Lung (tissue), 12 donors: ENCODE measurements around the gene CHL1. TPM values are rescaled to one million over a fixed set of nuclear protein-coding genes. Genes with fewer than 3 reads are reported as not detected.

Source experiments
- ATAC-seq: fragments of 200-7000 bp; cut with Tn5 transposase; one replicate; pipeline ENCODE4 v1.9.1; 2020; ENCODE audit warnings: moderate number of reproducible peaks; ENCODE audit not compliant: insufficient read depth, low FRiP score
- DNase-seq, 3 donors: peaks; one replicate each; pipeline ENCODE4 v3.0.0-alpha.2; 2013 to 2017
- H3K27ac ChIP-seq, 2 donors: one replicate each; pipeline ENCODE4 v1.5.1; 2013; ENCODE audit warnings: mild to moderate bottlenecking in 2 of 2, moderate library complexity in 2 of 2, control low read depth in 1 of 2, inconsistent platforms in 1 of 2, low read depth in 1 of 2, low read length in 1 of 2
- H3K27me3 ChIP-seq, 3 donors: one replicate each; pipeline ENCODE4 v1.5.1; 2013; ENCODE audit warnings: low read length in 2 of 3; ENCODE audit not compliant: control insufficient read depth in 3 of 3, insufficient read depth in 3 of 3
- H3K36me3 ChIP-seq, 4 donors: one replicate each; pipeline ENCODE4 v1.5.1; 2013; ENCODE audit warnings: low read length in 4 of 4, mild to moderate bottlenecking in 1 of 4, moderate library complexity in 1 of 4; ENCODE audit not compliant: control insufficient read depth in 4 of 4, insufficient read depth in 4 of 4
- H3K4me1 ChIP-seq, 5 donors: one replicate each; pipeline ENCODE4 v1.5.1; 2013; ENCODE audit warnings: low read length in 5 of 5, mild to moderate bottlenecking in 2 of 5, moderate library complexity in 1 of 5; ENCODE audit not compliant: control insufficient read depth in 5 of 5, insufficient read depth in 5 of 5
- H3K4me3 ChIP-seq: one replicate; pipeline ENCODE4 v1.5.1; 2013; ENCODE audit warnings: mild to moderate bottlenecking, control low read depth, moderate library complexity
- H3K9ac ChIP-seq, 2 donors: one replicate each; pipeline ENCODE4 v1.5.1; 2013; ENCODE audit warnings: low read length in 2 of 2, control low read depth in 1 of 2; ENCODE audit not compliant: insufficient read depth in 1 of 2
- H3K9me3 ChIP-seq, 4 donors: one replicate each; pipeline ENCODE4 v1.5.1; 2013; ENCODE audit warnings: low read length in 3 of 4, mild to moderate bottlenecking in 1 of 4, moderate library complexity in 1 of 4; ENCODE audit not compliant: control insufficient read depth in 4 of 4, insufficient read depth in 3 of 4
- CTCF ChIP-seq: IDR thresholded peaks from 2 replicates; pipeline ENCODE4 v1.5.1; 2012; ENCODE audit warnings: mild to moderate bottlenecking; ENCODE audit errors: control extremely low read depth, extremely low read depth
- WGBS, 2 donors: extraction: QIAGEN DNeasy Blood & Tissue Kit; methylation state at CpG; one replicate each; pipeline ENCODE4 v1.1.7; 2013; 5-methylcytosine and 5-hydroxymethylcytosine counted together
- polyA plus RNA-seq, 2 donors: library from polyadenylated mRNA; stranded (reverse); fragments of 200-250 nt; gene quantifications; one replicate each; pipeline ENCODE4 v1.2.1, GENCODE V29; 2013
- total RNA-seq, 2 donors: library from RNA; depleted of rRNA in 1 of 2; stranded (reverse); fragments of >200 nt in 1 of 2; gene quantifications; one replicate each; pipeline ENCODE4 v1.2.1, GENCODE V29; 2014 to 2021
- donor health status: control.
- donor health status: control.
- donor health status: Bipolar disorder and iron deficiency.
- donor health status: healthy.
- donor health status: DM: yes; HTN: yes; CAD: no.

Gene CHL1
- total and polyA plus RNA-seq, 4 donors, result 1.1 to 11.5 (median 8.1) TPM

- no peak for ATAC-seq
- no peaks in the 10 kb centered on the region for H3K9me3 ChIP-seq
- 92 to 93% methylated on average over 3 of the region's 3 CpGs for WGBS, 2 donors
- H3K27ac ChIP-seq, result no peak overlapping the region
- no peaks in the 10 kb centered on the region for H3K36me3 ChIP-seq
- H3K27me3 ChIP-seq, result no peaks in the 10 kb centered on the region
- no peak for TF ChIP-seq CTCF
- H3K4me1 ChIP-seq, result peaks cover 0 to 1% (median 0%) of the 10 kb centered on the region in 5 donors
- H3K4me3 ChIP-seq, result no peak overlapping the region
- H3K9ac ChIP-seq, result no peak overlapping the region
- DNase-seq, result no peak
These were observed 59.9 kb downstream of the CHL1 start for GRCh38 chr3:256501-256900.

GRCh38 chr3:257826-258225 lies 61.3 kb downstream of the CHL1 start:
- Histone ChIP-seq H3K27ac (no peak overlapping the region), H3K9ac (no peak overlapping the region), H3K9me3 (no peaks in the 10 kb centered on the region), H3K27me3 (no peaks in the 10 kb centered on the region), H3K36me3 (no peaks in the 10 kb centered on the region), H3K4me1 (peaks cover 0 to 1% (median 0%) of the 10 kb centered on the region in 5 donors), H3K4me3 (no peak overlapping the region)
- 78 to 83% methylated on average over 6 of the region's 6 CpGs for WGBS, 2 donors
- DNase-seq (no peak), ATAC-seq (no peak)
- no peak for TF ChIP-seq CTCF

- no peak for TF ChIP-seq CTCF
- no peaks in the 10 kb centered on the region for H3K27me3 ChIP-seq
- no peaks in the 10 kb centered on the region for H3K9me3 ChIP-seq
- H3K27ac ChIP-seq, result no peak overlapping the region
- no peak overlapping the region for H3K9ac ChIP-seq
- DNase-seq (no peak), ATAC-seq (no peak)
- peaks cover 0 to 5% (median 0%) of the 10 kb centered on the region in 5 donors for H3K4me1 ChIP-seq
- WGBS, 2 donors, result 89 to 96% methylated on average over 2 of the region's 2 CpGs
- H3K36me3 ChIP-seq, result no peaks in the 10 kb centered on the region
- no peak overlapping the region for H3K4me3 ChIP-seq
These were observed 64.3 kb downstream of the CHL1 start for GRCh38 chr3:260898-261297.

- Histone ChIP-seq H3K36me3 (no peaks in the 10 kb centered on the region), H3K4me1 (peaks cover 0 to 5% (median 0%) of the 10 kb centered on the region in 5 donors), H3K27me3 (no peaks in the 10 kb centered on the region), H3K9ac (no peak overlapping the region), H3K4me3 (no peak overlapping the region), H3K27ac (no peak overlapping the region), H3K9me3 (no peaks in the 10 kb centered on the region)
- no peak for TF ChIP-seq CTCF
- 58 to 76% methylated on average over 4 of the region's 4 CpGs for WGBS, 2 donors
- DNase-seq (no peak), ATAC-seq (no peak)
These were observed 66.8 kb downstream of the CHL1 start for GRCh38 chr3:263393-263792.
